Inferior parietal cortex (tissue), 1 donor: ENCODE measurements around the gene MYO3B.

Experiments used
- DNase-seq: peaks from one replicate; pipeline ENCODE4 v3.0.0-alpha.2; 2016; ENCODE audit errors: extremely low spot score

The MYO3B gene

DNA sequence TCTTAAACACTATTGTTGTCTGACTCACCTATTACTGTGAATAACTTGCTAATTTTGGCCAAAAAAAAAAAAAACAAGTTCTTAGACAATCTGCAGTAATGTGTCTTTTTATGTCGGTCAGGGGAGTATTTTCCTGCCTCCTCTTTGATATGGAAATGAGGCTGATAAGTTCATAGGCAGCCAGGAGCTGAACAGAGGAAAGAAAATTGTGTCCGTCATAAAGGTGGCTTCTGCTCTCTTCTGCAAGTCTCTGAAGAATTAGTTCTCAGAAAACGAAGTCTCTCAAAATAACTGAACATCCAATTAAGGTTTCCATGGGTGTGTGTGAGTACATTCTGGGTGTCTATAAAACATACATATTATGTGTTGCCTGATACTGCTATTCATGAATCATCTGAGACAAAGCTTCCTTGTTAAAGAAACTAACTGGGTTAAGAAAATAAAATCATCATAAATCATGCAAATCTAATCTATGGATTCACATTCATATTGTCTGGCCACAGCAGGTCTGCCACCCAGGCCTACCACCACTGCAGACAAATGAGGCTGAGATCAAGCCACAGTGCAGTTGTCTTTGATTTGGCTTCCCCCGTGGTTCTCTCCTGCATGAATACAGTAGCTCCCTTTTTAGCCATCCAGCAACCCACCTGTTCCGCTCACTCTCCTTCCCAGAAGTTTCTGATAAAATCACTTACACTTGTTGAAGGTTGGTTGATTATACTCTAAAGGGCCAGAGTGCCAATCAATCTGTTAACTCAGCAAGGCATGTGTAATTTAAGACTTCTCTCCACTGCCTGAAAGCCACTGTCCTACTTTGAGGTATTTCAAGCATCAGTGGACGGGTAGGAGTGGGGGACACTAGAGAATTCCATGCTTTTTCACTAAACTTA, 517.8 kb downstream of the MYO3B start:
- DNase-seq = no peak

DNA sequence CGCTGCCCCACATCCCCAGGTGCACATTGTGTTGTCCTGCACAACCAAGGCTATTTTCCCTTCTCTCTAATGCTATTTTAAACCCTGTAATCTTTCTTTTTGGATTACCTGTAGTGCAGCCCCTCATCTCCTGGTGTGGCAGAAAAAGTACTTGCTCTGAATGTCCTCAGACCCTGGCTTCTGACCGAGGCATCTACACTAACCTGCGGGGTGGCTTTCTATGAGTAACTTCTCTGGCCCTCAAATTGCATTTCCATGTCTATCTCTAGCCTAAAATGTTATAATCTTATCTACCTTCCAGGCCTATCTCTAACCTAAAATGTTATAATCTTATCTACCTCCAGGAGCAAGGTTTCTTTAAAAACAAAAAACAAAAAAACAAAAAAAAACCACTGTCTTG, 519.0 kb downstream of the MYO3B start:
- DNase-seq = no peak

DNA sequence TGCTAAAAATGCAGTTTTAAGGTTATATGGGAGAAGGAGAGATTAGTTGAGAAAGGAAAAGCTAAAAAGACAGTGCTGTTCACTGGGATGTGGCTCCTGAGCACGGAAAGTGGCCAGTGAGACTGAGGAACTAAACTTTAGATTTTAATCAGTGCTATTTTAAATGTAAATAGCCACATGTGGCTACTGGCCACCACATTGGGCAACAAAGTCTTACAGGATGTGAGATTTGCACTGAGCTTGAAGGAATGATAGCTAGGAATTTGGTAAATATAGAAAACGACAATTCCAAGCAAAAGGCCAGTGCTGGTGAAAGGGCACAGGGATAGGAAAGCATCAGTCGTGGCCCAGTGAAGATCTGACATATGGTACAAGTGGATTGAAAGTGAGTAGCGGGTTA, 523.1 kb downstream of the MYO3B start:
- DNase-seq = no peak

DNA sequence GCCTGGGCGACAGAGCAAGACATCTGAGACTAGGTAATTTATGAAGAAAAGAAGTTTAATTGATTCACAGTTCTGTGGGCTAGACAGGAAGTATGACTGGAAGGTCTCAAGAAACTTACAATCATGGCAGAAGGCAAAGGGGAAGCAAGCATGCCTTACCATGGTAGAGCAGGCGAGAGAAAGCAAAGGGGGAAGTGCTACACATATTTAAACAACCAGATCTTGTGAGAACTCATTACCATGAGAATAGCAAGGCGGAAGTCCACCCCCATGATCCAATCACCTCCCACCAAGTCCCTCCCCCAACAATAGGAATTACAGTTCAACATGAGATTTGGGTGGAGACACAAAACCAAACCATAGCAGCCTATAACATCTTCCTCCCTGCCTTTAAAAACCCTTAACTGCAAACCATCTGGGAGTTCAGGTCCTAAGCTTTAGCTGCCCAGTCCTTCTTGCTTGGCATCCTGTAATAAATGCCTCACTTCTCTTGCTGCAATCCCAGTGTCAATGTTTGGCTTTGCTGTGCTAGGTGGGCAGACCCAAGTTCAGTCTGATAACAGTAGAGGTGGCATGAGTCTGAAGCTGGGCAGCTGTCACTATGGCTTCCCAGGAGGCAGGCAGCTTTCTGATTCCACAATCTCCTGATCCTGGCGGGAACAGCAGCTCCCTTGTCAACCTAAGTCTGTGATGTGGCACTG, 526.0 kb downstream of the MYO3B start:
- no peak for DNase-seq
